T-helper 1 cell (primary cell): ENCODE results near the gene HLA-DMB.

Experiments used
- DNase-seq, 5 donors: peaks; one replicate each; pipeline ENCODE4 v3.0.0-alpha.2; 2012 to 2020
- total RNA-seq, 4 donors: gene quantifications; one replicate each; lab custom pipeline; 2026; lab: John Stamatoyannopoulos, UW

The HLA-DMB gene
- total RNA-seq = 2.7 to 7.2 (median 5.9) reads per million in 4 donors

GRCh38 chr6:32940656-32941213 lies at the start of gene HLA-DMB:
HLA-DMB (minus strand) TSS chr6:32941028; CDS start chr6:32940807, 221 bp downstream.
- DNase-seq = peak in 4 of 5 donors; percentile 19 to 87 (median 41)

GRCh38 chr6:32989368-32989767 lies 48.5 kb upstream of the HLA-DMB start:
- DNase-seq = no peak

DNA sequence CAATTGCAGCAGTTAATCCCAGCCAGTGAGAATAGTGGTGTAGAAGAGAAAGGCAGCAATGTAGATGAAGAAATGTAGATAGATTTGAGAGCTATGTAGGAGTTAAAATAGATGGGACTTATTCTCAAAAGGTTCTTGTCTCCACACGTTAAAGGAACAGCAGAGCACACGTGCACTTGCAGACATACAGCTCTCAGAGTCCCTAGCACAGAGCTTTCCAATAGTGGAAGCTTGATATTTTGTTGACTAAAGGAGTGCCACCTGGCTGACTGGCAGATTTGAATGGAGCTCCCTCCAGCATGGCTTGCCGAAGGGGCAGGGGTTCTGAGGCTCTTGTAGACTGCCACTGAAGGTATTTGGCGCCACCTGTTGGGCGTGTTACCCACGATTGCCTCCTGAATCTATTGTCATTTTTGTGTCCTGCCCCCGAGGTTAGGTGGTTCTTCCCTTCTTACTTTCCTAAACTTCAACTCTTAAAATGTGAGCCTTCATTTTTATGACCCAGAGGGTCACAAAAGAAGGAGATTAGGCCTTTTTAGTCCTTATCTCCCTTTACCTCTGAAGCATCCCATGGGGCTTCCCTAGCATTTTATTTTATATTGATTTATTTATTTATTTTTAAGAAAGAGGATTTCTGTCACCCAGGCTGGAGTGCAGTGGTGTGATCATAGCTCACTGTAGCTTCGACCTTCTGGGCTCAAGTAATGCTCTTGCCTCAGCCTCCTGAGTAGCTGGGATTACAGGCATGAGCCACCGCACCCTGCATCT lies 44.0 kb upstream of the HLA-DMB start:
- DNase-seq = peak; percentile 73 to 89 (median 83)

- no peak for DNase-seq
Observed at GRCh38 chr6:32983964-32984621, 43.3 kb upstream of the HLA-DMB start.

DNA sequence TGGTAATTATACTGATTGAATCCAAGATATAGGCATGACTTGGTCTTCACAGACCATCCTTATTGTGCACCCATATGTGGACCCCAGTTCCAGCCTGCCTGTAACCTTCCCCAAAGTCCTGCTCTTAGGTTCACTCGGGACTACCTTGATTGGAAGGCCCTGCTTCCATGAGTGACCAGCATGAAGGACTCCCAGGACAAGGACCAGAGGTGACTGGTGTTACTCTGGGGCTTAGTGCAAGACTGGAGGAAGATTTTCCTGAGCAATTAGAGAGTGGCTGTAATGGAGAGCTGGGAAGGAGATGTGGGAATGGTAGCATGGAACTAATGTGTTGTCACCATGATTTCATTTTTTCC lies 42.6 kb upstream of the HLA-DMB start:
- DNase-seq = no peak

- DNase-seq = no peak
Observed at GRCh38 chr6:32982702-32983492, 42.1 kb upstream of the HLA-DMB start.

- no peak for DNase-seq
Observed at GRCh38 chr6:32982084-32982701, 41.4 kb upstream of the HLA-DMB start.

DNA sequence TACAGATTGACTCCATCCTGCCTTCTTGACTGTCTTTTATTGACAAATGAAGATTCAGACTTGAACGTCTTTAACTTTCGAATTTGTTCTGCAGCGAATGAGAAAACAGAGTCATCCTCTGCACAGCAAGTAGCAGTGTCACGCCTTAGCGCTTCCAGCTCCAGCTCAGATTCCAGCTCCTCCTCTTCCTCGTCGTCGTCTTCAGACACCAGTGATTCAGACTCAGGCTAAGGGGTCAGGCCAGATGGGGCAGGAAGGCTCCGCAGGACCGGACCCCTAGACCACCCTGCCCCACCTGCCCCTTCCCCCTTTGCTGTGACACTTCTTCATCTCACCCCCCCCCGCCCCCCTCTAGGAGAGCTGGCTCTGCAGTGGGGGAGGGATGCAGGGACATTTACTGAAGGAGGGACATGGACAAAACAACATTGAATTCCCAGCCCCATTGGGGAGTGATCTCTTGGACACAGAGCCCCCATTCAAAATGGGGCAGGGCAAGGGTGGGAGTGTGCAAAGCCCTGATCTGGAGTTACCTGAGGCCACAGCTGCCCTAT lies 39.7 kb upstream of the HLA-DMB start:
- DNase-seq = no peak

DNA sequence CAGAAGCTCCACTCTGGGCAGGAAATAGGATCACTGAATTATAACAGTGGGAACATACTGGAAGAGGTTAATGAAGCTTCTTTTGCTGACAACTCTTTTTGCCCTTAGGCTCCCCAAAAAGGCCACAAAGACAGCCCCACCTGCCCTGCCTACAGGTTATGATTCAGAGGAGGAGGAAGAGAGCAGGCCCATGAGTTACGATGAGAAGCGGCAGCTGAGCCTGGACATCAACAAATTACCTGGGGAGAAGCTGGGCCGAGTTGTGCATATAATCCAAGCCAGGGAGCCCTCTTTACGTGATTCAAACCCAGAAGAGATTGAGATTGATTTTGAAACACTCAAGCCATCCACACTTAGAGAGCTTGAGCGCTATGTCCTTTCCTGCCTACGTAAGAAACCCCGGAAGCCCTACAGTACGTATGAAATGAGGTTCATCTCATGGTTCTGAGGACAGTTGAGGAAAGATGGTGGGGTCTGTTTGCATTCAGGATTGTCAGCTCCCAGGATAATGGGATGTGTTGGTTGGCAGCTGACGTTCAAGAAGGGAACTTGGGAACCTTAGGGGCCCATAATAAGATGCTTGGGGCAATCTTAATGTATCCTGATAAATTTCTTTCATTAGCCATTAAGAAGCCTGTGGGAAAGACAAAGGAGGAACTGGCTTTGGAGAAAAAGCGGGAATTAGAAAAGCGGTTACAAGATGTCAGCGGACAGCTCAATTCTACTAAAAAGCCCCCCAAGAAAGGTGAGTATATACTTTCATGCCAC lies 39.1 kb upstream of the HLA-DMB start:
- DNase-seq = no peak

GRCh38 chr6:32977953-32978324 lies 37.1 kb upstream of the HLA-DMB start:
- DNase-seq = no peak

DNA sequence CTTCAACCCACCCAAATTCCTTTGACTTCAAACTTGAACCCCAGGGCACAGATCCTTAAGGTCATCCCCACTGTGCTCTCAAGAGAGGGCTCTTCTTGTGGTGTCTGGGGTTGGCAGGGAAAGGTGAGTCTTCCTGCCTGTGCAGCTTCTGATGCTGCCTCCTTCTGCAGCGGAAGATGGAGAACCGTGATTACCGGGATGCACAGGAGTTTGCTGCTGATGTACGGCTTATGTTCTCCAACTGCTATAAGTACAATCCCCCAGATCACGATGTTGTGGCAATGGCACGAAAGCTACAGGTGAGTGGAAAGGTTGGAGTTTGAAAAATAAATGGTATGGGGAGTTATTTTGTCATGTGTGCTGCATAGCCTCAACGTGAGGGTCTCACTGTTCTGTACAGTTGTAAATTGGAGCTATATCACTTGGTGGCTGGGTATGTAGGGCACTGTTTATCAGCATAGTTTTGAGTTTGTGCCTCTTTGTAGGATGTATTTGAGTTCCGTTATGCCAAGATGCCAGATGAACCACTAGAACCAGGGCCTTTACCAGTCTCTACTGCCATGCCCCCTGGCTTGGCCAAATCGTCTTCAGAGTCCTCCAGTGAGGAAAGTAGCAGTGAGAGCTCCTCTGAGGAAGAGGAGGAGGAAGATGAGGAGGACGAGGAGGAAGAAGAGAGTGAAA lies 36.6 kb upstream of the HLA-DMB start:
- no peak for DNase-seq

GRCh38 chr6:32976334-32977069 lies 35.7 kb upstream of the HLA-DMB start:
- no peak for DNase-seq

GRCh38 chr6:32975886-32976285 lies 35.1 kb upstream of the HLA-DMB start:
- no peak for DNase-seq

DNA sequence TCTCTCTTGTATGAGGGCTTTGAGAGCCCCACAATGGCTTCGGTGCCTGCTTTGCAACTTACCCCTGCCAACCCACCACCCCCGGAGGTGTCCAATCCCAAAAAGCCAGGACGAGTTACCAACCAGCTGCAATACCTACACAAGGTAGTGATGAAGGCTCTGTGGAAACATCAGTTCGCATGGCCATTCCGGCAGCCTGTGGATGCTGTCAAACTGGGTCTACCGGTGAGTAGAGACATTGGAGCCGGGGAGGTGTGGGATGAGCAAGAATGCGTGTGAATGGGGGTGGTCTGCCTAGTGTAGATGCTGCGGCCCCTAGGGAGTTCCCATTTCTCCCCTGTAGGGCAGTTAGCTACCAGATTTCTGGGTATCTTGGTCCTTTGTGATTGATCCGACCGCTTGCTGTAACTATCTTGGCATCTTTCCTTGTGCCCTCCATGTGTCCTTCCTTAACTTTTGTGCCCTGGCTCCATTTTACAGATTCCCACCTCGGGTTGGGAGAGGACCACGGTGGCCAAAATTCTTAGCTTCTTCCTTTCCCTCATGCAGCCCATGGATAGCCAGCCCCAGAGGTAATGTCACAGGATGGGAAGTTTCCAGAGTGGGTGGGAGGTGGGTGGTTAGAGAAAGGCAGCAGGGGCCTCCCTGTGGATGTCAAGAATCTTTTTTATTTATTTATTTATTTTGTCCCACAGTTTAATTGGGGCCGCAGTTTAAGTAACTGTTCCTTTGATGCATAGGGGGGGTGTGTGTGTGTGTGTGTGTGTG lies 33.9 kb upstream of the HLA-DMB start:
- no peak for DNase-seq

DNA sequence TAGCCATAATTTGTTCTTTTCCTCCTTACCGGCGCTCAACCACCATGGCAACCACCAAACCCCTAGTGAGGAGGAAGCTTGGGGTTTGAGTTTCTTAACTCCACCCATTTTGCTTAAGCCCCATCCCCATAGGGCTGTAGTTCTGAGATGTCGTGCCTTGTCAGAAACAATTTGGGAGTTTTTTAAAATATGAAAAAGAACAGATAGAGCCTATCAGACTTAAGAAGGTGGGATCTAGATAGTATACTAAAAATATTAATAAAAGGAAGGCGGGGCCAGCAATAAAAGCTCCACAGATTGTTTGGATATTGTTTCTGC lies 33.1 kb upstream of the HLA-DMB start:
- peak in 2 of 5 donors; percentile 26 to 58 for DNase-seq

DNA sequence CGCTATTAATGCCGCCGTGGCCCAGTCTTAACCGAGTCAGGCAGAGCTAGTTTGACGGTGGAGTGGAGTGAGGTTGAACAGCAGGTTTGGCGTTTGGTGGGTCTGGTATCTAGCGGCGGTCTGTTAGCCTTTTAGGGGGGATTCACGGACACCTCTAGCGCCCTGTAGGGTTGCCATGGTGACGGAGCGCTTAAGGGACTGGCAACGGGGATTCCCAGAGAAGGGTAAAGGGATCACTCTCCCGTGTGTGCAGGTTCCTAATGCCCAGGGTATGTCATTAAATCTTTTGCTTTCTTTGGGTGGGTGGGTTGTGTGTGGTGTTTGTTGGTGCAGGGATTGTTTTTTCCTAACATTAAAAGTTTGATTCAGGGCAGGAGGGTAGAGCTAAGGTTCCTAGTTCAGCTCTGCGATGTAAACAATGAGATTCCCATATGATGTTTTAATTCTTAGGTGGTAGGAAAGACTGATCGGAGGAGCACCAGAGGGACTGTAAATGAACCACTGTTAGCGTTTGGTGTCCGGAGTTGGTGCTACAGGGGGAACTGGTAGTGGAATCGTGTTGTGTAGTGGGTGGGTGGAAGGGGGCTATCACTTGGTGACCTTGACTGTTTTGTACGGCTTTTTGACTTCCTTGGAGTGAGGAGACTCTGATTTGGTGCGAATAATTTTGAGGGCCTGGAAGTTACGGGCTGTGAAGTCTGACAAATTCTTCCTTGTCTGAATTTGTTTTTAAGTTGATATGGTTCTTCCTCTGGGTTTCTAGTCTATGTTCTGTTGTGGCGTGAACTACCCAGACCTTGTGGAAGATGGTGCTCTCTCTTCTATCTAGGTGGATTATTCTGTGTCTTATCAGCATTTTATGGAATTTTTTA lies 32.6 kb upstream of the HLA-DMB start:
- peak; percentile 51 to 63 (median 60) for DNase-seq

GRCh38 chr6:32972353-32973143 lies 31.7 kb upstream of the HLA-DMB start:
- peak in 3 of 5 donors; percentile 42 to 68 (median 62) for DNase-seq
